GM12875 (cell line): Measurements from ENCODE around the gene DGKE.

Source experiments
- H3K4me3 ChIP-seq: one replicate; pipeline ENCODE4 v1.5.1; 2011; ENCODE audit warnings: low read depth, low read length, control low read depth
- CTCF ChIP-seq: IDR thresholded peaks from 2 replicates; pipeline ENCODE4 v1.5.1; 2011; ENCODE audit warnings: low read depth, mild to moderate bottlenecking, control low read depth, inconsistent platforms, low read length, moderate library complexity, borderline replicate concordance; ENCODE audit not compliant: insufficient read depth

DGKE gene

GRCh38 chr17:56812901-56813388, 21.0 kb upstream of the DGKE start:
- no peak overlapping the region for H3K4me3 ChIP-seq
- TF ChIP-seq CTCF = no peak

- TF ChIP-seq CTCF = no peak
- H3K4me3 ChIP-seq = no peak overlapping the region
These were observed 18.2 kb upstream of the DGKE start for GRCh38 chr17:56815711-56816110.

- no peak for TF ChIP-seq CTCF
- H3K4me3 ChIP-seq = no peak overlapping the region
These were observed 16.9 kb upstream of the DGKE start for GRCh38 chr17:56817066-56817465.

- no peak for TF ChIP-seq CTCF
- H3K4me3 ChIP-seq = no peak overlapping the region
These were observed 14.9 kb upstream of the DGKE start for GRCh38 chr17:56819030-56819429.

- peak; percentile 63; the same call in 1 of the 2 replicates for TF ChIP-seq CTCF
- no peak overlapping the region for H3K4me3 ChIP-seq
These were observed 14.4 kb upstream of the DGKE start for GRCh38 chr17:56819431-56820145.

- H3K4me3 ChIP-seq = no peak overlapping the region
- no peak for TF ChIP-seq CTCF
These were observed 13.7 kb upstream of the DGKE start for GRCh38 chr17:56820207-56820606.

- TF ChIP-seq CTCF = no peak
- no peak overlapping the region for H3K4me3 ChIP-seq
These were observed 12.0 kb upstream of the DGKE start for GRCh38 chr17:56821847-56822534.
